GM18861 (cell line): ENCODE measurements around the gene PCAT6.
"Not testable (repeated sequence)": the region's sequence is repeated elsewhere in the genome, so short reads cannot be mapped to it uniquely, and the experiment has no call there.

Experiments
- ATAC-seq: cut with Tn5 transposase; IDR thresholded peaks from one replicate; pipeline ENCODE4 v1.9.1; 2021; ENCODE audit not compliant: unreplicated experiment

Gene PCAT6

DNA sequence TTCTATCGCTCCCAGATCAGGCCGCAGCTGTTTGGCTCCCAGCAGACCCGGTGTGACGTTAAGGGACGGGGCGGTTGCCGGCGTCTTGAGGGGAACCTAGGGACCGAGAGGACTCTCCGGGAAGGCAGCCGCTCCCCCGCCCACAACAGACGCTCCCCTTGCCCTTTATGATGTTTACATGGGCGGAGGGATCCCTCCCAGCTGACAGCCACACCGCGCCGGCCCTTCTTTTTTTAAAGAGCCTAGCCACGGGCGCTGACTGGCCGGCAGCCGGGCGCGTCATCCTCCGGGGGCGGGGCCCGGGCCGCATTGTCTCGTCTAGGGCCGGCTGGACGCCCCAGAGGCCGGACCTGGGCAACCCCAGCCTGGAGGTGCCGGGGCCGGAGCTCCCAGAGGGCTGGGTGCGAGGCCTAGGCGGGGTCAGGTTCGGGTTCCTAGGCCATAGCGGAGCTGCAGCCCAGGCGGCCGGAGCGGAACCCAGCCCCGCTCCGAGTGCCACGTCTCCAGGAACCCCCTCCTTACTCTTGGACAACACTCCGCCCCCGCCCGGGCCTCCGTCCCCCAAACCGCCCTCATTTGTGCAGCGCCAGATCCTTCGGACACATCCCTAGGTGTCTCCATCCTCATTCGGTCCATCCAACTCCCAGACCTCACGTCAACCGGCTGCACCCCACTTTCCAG is at the start of gene PCAT6:
TSS of gene PCAT6 (plus strand) at position 340 of the 681 bp plus-strand sequence.
- peak; percentile 64 for ATAC-seq

DNA sequence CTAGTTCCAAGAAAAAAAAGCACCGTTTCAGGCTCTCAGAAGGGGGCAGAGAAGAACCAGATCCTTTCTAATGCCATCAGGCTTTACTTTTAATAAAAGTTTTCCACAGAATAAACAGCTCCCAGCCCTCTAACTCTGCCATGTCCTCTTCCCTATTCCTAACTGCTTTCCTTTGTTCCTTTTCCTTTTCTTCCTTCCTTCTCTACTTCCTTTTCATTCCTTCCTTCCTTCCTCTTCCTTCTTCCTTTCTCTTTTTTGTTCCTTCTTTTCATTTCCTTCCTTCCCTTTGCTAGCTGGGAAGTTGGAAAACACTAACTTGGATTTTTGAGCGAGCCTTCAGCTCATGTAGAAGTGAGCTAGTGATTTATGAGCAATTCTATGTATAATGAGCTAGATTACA is 48.7 kb upstream of the PCAT6 start:
- ATAC-seq = no peak

DNA sequence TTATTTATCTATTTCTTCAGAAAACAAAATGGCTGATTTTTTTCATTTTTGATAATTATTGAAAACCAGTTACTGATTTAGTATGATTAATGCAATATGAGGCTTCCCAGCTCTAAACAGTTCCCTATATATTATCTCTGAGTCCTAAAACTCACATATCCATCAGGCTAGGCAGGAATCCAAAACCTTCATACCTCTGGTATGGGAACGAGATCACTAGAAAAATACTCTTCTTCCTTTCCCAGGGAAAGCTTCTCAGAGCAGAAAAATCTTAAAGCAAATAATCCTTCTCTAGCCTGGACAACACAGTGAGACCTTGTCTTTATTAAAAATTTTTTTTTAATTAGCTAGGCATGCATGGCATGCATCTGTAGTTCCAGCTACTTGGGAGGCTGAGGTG is 45.0 kb upstream of the PCAT6 start:
- ATAC-seq = no peak

DNA sequence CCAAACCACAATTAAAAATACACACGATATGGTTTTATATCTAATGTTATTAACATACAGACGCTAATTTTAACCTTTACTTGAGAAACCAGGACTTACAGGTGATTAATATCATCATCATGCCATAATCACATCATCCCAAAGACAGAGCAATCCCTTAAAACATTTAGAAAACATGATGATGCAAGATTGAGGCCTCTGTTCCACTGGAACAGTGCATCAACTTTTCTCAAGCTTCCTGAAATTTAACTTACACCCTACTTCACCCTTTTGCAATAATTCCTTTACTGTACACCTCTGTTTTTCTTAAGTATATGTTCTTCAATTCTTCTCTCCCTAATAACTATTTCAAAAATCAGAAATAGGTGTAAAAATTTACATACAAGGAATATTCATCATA is 40.6 kb upstream of the PCAT6 start:
- no peak for ATAC-seq

DNA sequence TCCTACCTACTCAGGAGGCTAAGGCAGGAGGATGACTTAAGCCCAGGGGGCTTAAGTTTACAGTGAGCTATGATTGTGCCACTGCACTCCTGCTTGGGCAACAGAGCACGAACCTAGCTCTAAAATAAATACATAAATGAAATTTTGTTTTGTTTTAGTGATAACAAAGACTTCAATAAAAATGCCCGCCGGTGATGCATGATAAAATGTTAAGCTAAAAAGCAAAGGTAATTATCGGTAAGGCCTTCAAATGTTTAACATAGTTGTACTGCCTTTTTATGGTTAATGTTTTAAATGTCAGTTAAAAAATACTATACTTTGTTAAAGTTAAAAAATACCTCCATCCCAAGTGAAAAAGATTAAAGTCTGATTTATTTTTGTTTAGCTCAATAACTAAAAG is 29.6 kb upstream of the PCAT6 start:
- no peak for ATAC-seq

DNA sequence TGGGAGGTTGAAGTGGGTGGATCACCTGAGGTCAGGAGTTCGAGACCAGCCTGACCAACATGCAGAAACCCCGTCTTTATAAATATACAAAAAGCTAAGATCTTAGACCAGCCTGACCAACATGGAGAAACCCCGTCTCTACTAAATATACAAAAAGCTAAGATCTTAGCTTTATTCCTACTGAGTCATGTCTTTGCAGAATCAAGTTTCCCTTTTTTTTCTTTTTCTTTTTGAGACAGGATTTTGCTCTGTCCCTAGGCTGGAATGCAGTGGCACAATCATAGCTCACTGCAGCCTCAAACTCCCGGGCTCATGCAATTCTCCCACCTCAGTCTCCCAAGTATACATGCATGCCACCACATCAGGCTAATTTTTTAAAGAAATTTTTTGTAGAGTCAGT is 23.9 kb upstream of the PCAT6 start:
- no peak for ATAC-seq

DNA sequence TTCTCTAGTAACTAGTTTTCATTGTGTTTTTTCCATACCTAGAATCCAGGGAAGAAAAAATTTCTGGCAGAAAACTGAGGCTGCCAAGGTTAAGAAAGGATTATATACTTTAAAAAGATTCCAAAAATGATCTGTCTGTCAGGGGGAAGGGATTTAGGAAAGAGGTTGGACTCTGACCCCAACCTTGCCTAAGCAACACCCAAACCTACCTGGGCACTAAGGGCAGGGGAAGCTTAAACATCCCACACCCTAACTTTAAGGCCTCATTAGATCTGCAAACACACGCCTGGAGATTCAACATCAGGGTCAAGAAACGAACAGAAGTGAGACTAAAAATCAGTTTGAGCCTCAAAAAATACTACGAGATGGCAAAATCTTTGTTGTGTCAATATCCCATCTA is 22.0 kb upstream of the PCAT6 start:
- ATAC-seq = no peak

DNA sequence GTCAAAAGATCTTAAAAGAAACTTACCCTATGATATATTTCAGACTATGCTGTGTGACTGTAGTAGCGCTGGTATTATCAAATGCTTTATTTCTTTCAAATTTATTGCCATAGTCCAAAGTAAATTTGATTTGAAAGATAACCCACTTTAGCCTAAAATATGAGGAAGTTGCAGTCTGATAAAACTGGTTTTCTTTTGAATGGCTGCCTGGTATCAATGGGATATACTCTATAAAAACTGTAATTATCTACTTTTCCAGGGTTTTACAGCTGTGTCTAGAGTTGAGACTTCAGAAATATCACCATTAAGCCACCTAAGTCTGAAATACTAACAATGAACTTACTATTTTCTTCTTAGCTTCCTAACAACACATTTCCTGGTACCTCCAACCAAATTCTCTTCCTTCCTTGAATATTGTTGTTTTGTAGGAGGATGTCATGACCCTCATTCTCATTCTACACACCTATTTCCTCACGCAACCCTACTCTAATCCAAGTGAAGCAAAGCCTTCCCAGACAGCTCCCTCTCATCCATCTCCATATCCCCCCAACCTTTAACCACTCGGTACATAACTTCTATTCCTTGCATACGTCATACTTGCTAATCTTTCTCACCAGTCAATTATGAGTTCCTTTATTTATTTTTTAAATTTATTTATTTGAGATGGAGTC is 19.5 kb upstream of the PCAT6 start:
- no peak for ATAC-seq

DNA sequence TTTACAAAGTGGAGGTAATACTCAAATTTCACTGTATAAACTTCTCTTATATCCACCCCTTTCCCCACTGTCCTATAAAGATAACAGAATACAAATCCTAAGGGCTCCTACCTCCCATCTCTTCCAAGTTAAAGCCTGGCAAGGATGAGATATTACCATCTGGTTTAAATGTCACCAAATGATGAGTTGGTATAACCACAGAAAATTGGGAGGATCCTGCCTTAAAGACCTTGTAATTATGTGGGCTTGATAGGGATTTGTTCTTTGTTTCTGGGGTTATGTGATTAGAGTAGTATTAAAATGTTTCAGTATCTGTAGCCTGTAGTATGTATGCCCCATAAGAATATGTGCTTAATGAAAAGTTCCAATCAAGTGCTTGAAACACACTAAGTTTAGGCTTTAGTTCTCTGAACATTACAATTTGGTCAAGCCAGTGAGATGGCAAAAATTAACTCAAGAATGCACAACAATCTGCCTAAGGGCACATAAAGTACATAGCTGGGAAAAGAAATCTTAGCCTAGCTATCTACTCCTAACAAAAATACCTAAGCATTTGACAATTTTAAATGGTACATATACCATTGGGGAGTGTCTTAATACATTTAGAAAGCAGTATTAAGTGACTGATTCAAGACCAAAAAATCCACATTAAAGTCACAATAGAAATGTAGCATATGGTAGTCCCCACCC is 16.6 kb upstream of the PCAT6 start:
- no peak for ATAC-seq

DNA sequence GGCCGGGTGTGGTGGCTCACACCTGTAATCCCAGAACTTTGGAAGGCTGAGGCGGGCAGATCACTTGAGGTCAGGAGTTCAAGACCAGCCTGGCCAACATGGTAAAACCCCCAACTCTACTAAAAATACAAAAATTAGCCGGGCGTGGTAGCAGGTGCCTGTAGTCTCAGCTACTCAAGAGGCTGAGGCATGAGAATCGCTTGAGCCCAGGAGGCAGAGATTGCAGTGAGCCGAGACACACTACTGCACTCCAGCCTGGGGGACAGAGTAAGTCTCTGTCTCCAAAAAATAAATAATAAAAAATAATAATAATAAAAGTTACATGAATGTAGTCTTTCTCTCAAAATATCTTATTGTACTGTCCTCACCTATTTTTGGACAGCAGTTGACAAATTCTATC is 15.8 kb upstream of the PCAT6 start:
- ATAC-seq = not testable (repeated sequence)

DNA sequence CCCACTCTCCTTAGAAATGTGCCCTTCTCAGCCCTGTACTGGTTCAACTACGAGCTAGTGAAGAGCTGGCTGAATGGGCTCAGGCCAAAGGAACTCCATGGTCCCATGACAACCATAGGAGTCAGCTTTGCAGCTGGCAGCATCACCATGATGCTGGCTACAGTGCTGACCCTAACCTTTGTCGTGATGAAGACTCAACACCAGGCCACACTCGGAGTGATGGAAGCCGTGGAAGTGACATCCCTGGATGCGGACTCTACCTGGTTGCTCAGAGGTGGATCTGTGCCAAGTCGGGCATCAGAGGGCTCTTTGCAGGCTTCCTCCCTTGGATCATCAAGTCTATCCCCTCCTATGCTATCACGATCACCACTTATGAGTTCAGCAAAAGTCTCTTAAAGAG is 14.1 kb upstream of the PCAT6 start:
- no peak for ATAC-seq

DNA sequence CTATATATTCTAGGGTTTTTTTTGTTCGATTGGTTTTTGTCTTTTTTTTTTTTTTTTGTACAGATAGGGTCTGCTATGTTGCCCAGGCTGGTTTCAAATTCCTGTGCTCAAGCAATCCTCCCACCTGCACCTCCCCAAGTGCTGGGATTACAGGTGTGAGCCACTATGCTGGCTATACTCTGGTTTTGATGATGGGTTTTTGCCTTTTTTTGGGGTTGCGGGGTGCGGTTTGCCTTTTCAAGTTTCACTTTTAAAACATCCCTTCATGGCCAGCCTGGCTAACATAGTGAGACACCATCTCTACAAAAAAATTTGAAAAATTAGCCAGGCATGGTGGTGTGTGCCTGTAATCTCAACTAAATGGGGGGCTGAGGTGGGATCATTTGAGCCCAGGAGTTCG is 12.5 kb upstream of the PCAT6 start:
- ATAC-seq = no peak

DNA sequence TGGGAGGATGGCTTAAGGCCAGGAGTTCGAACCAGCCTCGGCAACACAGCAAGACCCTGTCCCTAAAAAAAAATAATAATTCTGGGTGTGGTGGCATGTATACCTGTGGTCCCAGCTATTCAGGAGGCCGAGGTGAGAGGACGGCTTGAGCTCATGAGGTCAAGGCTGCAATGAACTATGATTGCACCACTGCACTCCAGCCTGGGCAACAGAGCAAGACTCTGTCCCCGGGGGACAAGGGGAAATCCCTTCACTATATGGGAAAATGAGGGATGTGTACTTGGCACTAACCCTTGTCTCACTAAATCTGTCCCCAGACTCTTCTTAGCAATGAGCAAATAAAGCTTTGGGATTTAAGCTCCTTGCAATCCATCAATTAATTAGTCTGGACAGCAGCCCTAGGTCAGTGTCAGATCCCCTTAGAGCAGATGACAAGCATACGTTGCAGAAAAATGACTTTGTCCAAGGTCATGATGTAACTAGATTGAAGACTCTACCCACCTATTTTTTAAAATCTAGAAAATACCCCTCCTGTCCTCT is 11.9 kb upstream of the PCAT6 start:
- no peak for ATAC-seq

DNA sequence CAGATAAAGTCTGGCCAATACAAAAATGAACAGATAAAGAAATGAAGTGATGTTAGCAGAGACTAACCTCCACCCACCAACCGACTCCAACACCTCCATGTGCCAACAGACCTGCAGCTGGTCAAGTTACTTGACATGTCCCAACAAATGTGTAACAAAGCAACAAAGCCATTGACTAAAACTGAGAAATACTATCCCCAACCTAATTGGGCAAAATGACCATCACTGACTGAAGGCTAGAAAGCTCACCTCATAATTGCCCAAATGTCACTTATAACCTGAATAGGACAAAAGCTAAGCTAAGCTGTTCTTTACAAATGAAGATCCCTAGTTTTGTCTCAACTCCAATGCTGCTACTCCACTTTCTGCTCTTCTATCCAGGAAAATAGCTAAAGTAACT is 10.0 kb upstream of the PCAT6 start:
- ATAC-seq = no peak

DNA sequence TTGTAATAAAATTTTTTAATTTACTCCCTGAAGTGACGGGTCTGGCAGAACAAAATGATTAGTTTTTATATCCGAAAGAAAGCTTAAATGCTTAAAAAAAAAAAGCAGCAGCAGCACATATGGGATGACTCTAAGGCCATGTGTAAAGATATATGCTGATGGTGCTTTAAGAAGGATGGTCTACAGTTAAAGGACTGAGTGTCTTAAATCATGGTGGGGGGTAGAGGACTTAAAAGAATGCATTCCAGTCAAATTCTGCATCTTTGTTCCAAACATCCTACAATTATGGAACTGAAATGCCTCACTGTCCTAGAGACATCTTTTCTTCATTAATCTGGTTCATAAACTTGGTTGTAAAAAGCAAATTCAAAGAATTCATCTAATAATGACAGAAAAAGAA is 9.6 kb upstream of the PCAT6 start:
- ATAC-seq = no peak

DNA sequence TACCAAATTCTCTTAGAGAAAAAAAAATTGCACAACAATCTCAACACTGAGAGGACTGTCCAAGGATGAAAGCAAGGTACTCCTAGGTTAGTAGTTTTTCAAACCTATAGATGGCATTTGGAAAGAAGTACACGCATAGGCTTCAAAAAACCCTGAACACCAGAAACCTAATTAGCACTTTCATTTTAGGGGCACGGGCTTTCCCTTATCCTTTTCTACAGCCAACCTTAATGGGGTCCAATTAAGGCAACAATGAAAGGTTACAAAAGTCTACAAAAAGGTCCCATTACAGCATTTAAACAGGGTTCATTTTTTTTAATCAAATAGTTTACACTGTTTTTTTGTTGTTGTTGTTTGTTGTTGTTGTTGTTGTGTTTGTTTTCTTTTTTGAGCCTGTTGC is 8.7 kb upstream of the PCAT6 start:
- ATAC-seq = no peak

DNA sequence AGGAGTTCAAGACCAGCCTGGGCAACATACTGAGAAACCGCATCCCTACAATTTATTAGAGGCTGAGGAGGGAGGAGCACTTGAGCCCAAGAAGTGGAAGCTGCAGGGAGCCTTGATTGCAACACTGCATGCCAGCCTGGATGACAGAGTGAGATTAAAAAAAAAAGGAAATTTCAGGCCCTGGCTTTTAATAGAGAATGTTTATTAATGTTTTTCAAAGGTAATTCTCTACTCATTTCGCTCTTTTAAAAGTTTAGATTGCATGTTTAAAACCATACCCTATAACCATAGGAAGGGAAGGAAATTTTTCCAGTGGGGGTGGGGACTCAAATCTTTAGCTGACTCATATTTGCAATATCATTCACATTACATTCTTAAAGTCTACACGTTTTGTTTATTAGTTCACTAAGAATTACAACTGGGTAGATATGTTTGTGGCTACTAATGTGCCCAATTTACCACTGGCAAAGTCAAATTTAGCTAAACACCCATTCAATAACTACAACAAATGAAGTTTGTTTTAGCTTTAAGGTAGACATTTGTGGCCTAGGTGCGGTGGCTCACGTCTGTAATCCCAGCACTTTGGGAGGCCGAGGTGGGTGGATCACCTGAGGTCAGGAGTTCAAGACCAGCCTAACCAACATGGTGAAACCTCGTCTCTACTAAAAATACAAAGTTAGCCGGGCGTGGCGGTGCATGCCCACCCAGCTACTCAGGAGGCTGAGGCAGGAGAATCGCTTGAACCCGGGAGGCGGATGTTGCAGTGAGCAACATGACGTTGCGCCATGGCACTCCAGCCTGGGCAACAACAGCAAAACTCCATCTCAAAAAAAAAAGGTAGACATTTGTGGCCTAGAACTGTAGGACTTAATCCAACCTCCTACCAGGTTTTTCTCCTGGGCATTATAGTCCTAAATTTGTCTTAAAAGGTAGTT is 7.5 kb upstream of the PCAT6 start:
- ATAC-seq = no peak

DNA sequence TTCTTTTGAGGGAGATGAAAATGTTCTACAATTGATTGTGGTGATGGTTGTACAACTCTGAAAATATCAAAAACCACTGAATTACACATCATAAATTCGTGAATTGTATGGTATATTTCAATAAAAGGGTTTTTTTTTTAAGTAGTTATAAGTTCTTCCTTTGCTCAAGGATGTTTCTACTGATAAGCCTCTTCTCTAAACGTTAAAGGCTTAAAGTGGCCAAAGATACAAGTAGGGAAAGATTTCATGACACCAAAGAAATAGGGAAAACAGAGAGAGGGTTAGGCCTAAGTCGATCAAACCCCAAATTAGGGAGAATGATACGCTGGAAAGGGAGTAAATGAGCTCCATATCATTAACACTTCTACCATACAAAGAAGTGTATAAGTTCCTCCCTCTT is 6.6 kb upstream of the PCAT6 start:
- no peak for ATAC-seq

DNA sequence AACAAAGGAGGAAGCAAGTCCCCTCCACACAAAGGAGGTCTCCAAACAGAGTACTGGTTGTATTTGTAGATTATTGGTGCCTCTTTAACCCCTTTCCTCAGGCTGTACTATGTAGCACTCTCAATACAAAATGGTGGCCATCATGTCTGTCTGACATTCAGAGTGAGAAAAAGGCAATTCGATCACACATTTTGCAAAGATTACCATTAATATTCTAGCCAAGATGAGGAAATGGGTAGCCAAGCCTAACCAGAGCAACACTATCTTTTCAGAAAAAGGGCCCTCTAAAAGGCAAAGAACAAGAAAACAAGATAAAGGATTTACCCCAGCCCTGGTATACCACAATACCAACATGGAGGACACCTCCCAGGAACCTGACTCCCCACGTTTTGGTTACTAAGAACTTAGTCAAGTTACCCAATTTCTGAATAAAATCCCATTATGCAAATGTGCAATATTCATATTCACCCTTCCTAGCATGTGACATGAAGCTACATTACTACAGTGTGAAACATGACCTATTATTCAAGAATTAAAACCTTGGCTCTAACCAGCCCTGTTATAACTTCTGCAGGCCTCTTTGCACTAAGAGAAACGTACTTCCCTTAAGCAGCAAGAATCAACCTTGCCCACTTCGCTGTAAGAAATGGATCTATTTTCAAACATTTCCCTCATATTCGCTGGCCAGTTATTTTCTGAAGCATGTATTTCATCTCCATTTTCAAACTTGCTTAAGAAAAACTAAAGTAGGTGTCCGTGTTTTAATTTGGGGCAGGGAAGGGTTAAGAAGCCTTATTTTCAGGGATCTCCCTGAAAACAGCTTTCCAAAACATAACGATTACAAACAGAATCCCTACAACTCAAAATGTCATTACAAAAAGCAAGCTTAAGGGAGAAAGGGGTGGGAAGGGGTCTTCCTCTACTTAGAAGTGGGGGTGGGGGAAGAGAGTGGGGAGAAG is 4.6 kb upstream of the PCAT6 start:
- no peak for ATAC-seq
